HEK293 (cell line): ENCODE data around the gene FAM25A.
A peak's percentile ranks its signal among the peaks of the same experiment; 100 is the strongest.
"Not testable (repeated sequence)": the region's sequence is repeated elsewhere in the genome, so short reads cannot be mapped to it uniquely, and the experiment has no call there.

Source experiments
- CTCF ChIA-PET: fragments of 350-600 bp; formaldehyde crosslinking; extraction: SDS; loops from one replicate; lab custom pipeline; 2021; ENCODE audit warnings: antibody characterized with exemption; lab: Yijun Ruan, JAX
- POLR2A ChIA-PET: fragments of 300-600 bp; formaldehyde crosslinking; extraction: SDS; loops from one replicate; lab custom pipeline; 2020; ENCODE audit warnings: antibody characterized with exemption, inconsistent platforms; lab: Yijun Ruan, JAX
- H3K27ac ChIP-seq: fragments of 200-500 bp; sonication (Bioruptor generic); 2 replicates; pipeline ENCODE4 v1.5.1; 2014; ENCODE audit warnings: low read depth, low read length, control low read depth, inconsistent platforms; ENCODE audit errors: extremely low read depth
- H3K36me3 ChIP-seq, 2 experiments: fragments of 200-500 bp in 1 of 2; sonication (Bioruptor generic) in 1 of 2; 1 replicate in 1 of 2; 2 replicates in 1 of 2; pipeline ENCODE4 v1.5.1; 2014 to 2017; ENCODE audit warnings: inconsistent platforms in 2 of 2, low read length in 2 of 2; ENCODE audit not compliant: control insufficient read depth in 2 of 2, insufficient read depth in 1 of 2
- H3K4me1 ChIP-seq: fragments of 200-500 bp; sonication (Bioruptor generic); 2 replicates; pipeline ENCODE4 v1.5.1; 2014; ENCODE audit warnings: mild to moderate bottlenecking, low read length, inconsistent platforms; ENCODE audit not compliant: control insufficient read depth, insufficient read depth
- H3K4me3 ChIP-seq: 2 replicates; pipeline ENCODE4 v1.5.1; 2011; ENCODE audit warnings: low read depth, mild to moderate bottlenecking, control low read depth, low read length, moderate library complexity
- H3K9me3 ChIP-seq: fragments of 200-500 bp; sonication (Bioruptor generic); 2 replicates; pipeline ENCODE4 v1.5.1; 2014; ENCODE audit warnings: low read depth, low read length, inconsistent platforms; ENCODE audit not compliant: control insufficient read depth, insufficient read depth
- HIC1 ChIP-seq: fragments of 450-650 bp; formaldehyde crosslinking; IDR thresholded peaks from 2 replicates; pipeline ENCODE4 v1.5.1; 2016; ENCODE audit warnings: missing biosample characterization, missing genetic modification characterization
- SP2 ChIP-seq: fragments of 450-650 bp; formaldehyde crosslinking; IDR thresholded peaks from 2 replicates; pipeline ENCODE4 v1.5.1; 2016; ENCODE audit warnings: missing biosample characterization, missing genetic modification characterization
- ZBTB49 ChIP-seq: fragments of 450-650 bp; formaldehyde crosslinking; IDR thresholded peaks from 2 replicates; pipeline ENCODE4 v1.5.1; 2016; ENCODE audit warnings: missing biosample characterization, missing genetic modification characterization, low read depth
- ZNF121 ChIP-seq: fragments of 450-650 bp; formaldehyde crosslinking; IDR thresholded peaks from 2 replicates; pipeline ENCODE4 v1.5.1; 2016; ENCODE audit warnings: missing biosample characterization, missing genetic modification characterization
- ZNF239 ChIP-seq: fragments of 450-650 bp; formaldehyde crosslinking; IDR thresholded peaks from 2 replicates; pipeline ENCODE4 v1.5.1; 2016; ENCODE audit warnings: missing biosample characterization, missing genetic modification characterization
- ZNF324 ChIP-seq: fragments of 450-650 bp; formaldehyde crosslinking; IDR thresholded peaks from 2 replicates; pipeline ENCODE4 v1.5.1; 2016; ENCODE audit warnings: missing biosample characterization, missing genetic modification characterization
- ZNF391 ChIP-seq: fragments of 450-650 bp; formaldehyde crosslinking; IDR thresholded peaks from 2 replicates; pipeline ENCODE4 v1.5.1; 2016; ENCODE audit warnings: low read depth, missing biosample characterization, missing genetic modification characterization, borderline replicate concordance
- ZNF510 ChIP-seq: fragments of 450-650 bp; formaldehyde crosslinking; IDR thresholded peaks from 2 replicates; pipeline ENCODE4 v1.5.1; 2018; ENCODE audit warnings: mild to moderate bottlenecking, missing genetic modification characterization, missing biosample characterization; ENCODE audit not compliant: insufficient replicate concordance
- ZNF610 ChIP-seq: fragments of 450-650 bp; formaldehyde crosslinking; IDR thresholded peaks from 2 replicates; pipeline ENCODE4 v1.5.1; 2016; ENCODE audit warnings: missing biosample characterization, missing genetic modification characterization, borderline replicate concordance
- ZNF670 ChIP-seq: fragments of 450-650 bp; formaldehyde crosslinking; IDR thresholded peaks from 2 replicates; pipeline ENCODE4 v1.5.1; 2016; ENCODE audit warnings: missing biosample characterization, missing genetic modification characterization, low read depth
- ZSCAN18 ChIP-seq: fragments of 450-650 bp; formaldehyde crosslinking; IDR thresholded peaks from 2 replicates; pipeline ENCODE4 v1.5.1; 2016; ENCODE audit warnings: missing biosample characterization, missing genetic modification characterization
- TF ChIP-seq, protein P1 (sequence below): fragments of 450-650 bp; formaldehyde crosslinking; IDR thresholded peaks from 2 replicates; pipeline ENCODE4 v1.5.1; 2017; ENCODE audit warnings: missing biosample characterization, missing genetic modification characterization
- TF ChIP-seq, protein P2 (sequence below): fragments of 450-650 bp; formaldehyde crosslinking; conservative IDR thresholded peaks from 2 replicates; pipeline ENCODE4 v1.5.1; 2016; ENCODE audit warnings: low read depth, missing biosample characterization, missing genetic modification characterization
- TF ChIP-seq, protein P3 (sequence below): fragments of 450-650 bp; formaldehyde crosslinking; IDR thresholded peaks from 2 replicates; pipeline ENCODE4 v1.5.1; 2016; ENCODE audit warnings: missing biosample characterization, missing genetic modification characterization

The FAM25A gene

GRCh38 chr10:87020056-87020455 lies at the start of gene FAM25A:
Gene FAM25A (plus strand): TSS chr10:87020294. CDS start chr10:87020325, 31 bp downstream.
- H3K4me3 ChIP-seq, H3K27ac ChIP-seq, H3K9me3 ChIP-seq, CTCF ChIA-PET, POLR2A ChIA-PET, H3K36me3 ChIP-seq, H3K4me1 ChIP-seq: not testable (repeated sequence)

DNA sequence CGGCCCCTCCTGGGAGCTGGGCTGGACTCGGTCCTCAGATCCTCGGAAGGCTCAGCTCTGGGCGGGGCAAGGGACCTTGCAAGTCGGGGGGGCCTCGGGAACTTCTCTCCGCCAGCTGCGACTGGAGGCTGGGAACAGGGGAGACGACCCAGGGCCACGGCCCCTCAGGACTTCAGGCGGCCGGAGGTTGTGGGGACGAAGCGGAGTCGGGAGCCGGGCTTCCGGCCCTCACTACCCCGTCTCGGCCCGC lies 49.2 kb upstream of the FAM25A start:
- Histone ChIP-seq H3K36me3 (no peaks in the 10 kb centered on the region), H3K9me3 (no peaks in the 10 kb centered on the region), H3K4me1 (peaks cover 2% of the 10 kb centered on the region; the same call in 1 of the 2 replicates), H3K4me3 (peak overlapping the region; percentile 42), H3K27ac (peak overlapping the region; percentile 62; the same call in 1 of the 2 replicates)
- POLR2A ChIA-PET: no interaction called here
- TF ChIP-seq SP2 (tag by site-specific recombination) (no peak), ZNF121 (tag by site-specific recombination) (no peak), ZNF324 (tag by site-specific recombination) (no peak), ZNF510 (tag by site-specific recombination) (no peak), ZNF610 (no peak), HIC1 (tag by site-specific recombination) (no peak), ZNF391 (no peak), ZSCAN18 (tag by site-specific recombination) (no peak), ZBTB49 (no peak), ZNF239 (no peak), ZNF670 (no peak)
- TF ChIP-seq, protein P1, sequence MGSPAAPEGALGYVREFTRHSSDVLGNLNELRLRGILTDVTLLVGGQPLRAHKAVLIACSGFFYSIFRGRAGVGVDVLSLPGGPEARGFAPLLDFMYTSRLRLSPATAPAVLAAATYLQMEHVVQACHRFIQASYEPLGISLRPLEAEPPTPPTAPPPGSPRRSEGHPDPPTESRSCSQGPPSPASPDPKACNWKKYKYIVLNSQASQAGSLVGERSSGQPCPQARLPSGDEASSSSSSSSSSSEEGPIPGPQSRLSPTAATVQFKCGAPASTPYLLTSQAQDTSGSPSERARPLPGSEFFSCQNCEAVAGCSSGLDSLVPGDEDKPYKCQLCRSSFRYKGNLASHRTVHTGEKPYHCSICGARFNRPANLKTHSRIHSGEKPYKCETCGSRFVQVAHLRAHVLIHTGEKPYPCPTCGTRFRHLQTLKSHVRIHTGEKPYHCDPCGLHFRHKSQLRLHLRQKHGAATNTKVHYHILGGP: no peak
- TF ChIP-seq, protein P2, sequence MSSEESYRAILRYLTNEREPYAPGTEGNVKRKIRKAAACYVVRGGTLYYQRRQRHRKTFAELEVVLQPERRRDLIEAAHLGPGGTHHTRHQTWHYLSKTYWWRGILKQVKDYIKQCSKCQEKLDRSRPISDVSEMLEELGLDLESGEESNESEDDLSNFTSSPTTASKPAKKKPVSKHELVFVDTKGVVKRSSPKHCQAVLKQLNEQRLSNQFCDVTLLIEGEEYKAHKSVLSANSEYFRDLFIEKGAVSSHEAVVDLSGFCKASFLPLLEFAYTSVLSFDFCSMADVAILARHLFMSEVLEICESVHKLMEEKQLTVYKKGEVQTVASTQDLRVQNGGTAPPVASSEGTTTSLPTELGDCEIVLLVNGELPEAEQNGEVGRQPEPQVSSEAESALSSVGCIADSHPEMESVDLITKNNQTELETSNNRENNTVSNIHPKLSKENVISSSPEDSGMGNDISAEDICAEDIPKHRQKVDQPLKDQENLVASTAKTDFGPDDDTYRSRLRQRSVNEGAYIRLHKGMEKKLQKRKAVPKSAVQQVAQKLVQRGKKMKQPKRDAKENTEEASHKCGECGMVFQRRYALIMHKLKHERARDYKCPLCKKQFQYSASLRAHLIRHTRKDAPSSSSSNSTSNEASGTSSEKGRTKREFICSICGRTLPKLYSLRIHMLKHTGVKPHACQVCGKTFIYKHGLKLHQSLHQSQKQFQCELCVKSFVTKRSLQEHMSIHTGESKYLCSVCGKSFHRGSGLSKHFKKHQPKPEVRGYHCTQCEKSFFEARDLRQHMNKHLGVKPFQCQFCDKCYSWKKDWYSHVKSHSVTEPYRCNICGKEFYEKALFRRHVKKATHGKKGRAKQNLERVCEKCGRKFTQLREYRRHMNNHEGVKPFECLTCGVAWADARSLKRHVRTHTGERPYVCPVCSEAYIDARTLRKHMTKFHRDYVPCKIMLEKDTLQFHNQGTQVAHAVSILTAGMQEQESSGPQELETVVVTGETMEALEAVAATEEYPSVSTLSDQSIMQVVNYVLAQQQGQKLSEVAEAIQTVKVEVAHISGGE (tag by site-specific recombination): no peak
- TF ChIP-seq, protein P3, sequence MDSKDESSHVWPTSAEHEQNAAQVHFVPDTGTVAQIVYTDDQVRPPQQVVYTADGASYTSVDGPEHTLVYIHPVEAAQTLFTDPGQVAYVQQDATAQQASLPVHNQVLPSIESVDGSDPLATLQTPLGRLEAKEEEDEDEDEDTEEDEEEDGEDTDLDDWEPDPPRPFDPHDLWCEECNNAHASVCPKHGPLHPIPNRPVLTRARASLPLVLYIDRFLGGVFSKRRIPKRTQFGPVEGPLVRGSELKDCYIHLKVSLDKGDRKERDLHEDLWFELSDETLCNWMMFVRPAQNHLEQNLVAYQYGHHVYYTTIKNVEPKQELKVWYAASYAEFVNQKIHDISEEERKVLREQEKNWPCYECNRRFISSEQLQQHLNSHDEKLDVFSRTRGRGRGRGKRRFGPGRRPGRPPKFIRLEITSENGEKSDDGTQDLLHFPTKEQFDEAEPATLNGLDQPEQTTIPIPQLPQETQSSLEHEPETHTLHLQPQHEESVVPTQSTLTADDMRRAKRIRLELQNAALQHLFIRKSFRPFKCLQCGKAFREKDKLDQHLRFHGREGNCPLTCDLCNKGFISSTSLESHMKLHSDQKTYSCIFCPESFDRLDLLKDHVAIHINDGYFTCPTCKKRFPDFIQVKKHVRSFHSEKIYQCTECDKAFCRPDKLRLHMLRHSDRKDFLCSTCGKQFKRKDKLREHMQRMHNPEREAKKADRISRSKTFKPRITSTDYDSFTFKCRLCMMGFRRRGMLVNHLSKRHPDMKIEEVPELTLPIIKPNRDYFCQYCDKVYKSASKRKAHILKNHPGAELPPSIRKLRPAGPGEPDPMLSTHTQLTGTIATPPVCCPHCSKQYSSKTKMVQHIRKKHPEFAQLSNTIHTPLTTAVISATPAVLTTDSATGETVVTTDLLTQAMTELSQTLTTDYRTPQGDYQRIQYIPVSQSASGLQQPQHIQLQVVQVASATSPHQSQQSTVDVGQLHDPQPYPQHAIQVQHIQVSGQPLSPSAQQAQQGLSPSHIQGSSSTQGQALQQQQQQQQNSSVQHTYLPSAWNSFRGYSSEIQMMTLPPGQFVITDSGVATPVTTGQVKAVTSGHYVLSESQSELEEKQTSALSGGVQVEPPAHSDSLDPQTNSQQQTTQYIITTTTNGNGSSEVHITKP (tag by site-specific recombination): no peak
- CTCF ChIA-PET: no interaction called here
